AG04450 (cell line): Measurements from ENCODE around the gene CSRP3. TPM values are rescaled to one million over a fixed set of nuclear protein-coding genes. Genes with fewer than 3 reads are reported as not detected.

Experiments
- CTCF ChIA-PET: fragments of 300-600, 350-600 bp; formaldehyde crosslinking; extraction: SDS; loops from one replicate; lab custom pipeline; 2022; ENCODE audit warnings: antibody characterized with exemption, inconsistent platforms; lab: Charles Lee
- POLR2A ChIA-PET: fragments of 350-600 bp; formaldehyde crosslinking; extraction: SDS; loops from one replicate; lab custom pipeline; 2021; ENCODE audit warnings: antibody characterized with exemption, inconsistent platforms; lab: Yijun Ruan, JAX
- DNase-seq: peaks from one replicate; pipeline ENCODE4 v3.0.0-alpha.2; 2011; ENCODE audit warnings: low read depth, low spot score
- H3K27ac ChIP-seq: one replicate; pipeline ENCODE4 v1.5.1; 2012; ENCODE audit warnings: low read depth, low read length, control low read depth
- H3K27me3 ChIP-seq: one replicate; pipeline ENCODE4 v1.6.0; 2012; ENCODE audit warnings: low read length; ENCODE audit not compliant: control insufficient read depth, insufficient read depth
- H3K4me3 ChIP-seq: 2 replicates; pipeline ENCODE4 v1.5.1; 2011; ENCODE audit warnings: mild to moderate bottlenecking, low read depth, low read length, control low read depth
- H3K9me3 ChIP-seq: 2 replicates; pipeline ENCODE4 v1.5.1; 2012; ENCODE audit warnings: low read length; ENCODE audit not compliant: control insufficient read depth, insufficient read depth
- CTCF ChIP-seq: IDR thresholded peaks from 2 replicates; pipeline ENCODE4 v1.5.1; 2011; ENCODE audit warnings: low read depth, low read length, control low read depth, inconsistent platforms
- polyA plus RNA-seq: library from polyadenylated mRNA; depleted of rRNA; stranded (reverse); fragments of >200 nt; gene quantifications from 2 replicates; pipeline ENCODE4 v1.2.3, GENCODE V29; 2011

CSRP3 gene
- polyA plus RNA-seq, 1 experiment, result not detected

GRCh38 chr11:19209617-19210370 is 8.0 kb upstream of the CSRP3 start:
- Histone ChIP-seq H3K27me3 (peaks cover 11% of the 10 kb centered on the region), H3K4me3 (no peak overlapping the region), H3K9me3 (no peaks in the 10 kb centered on the region), H3K27ac (no peak overlapping the region)
- POLR2A ChIA-PET, result no interaction called here
- no peak for TF ChIP-seq CTCF
- CTCF ChIA-PET, result interaction anchor here (1.7 kb wide), 1 partner anchor 139 kb away, joined by 5 read pairs; no protein-coding TSS in a partner anchor
- DNase-seq, result no peak

- no peaks in the 10 kb centered on the region for H3K9me3 ChIP-seq
- no peak for DNase-seq
- peaks cover 11% of the 10 kb centered on the region for H3K27me3 ChIP-seq
- ChIA-PET POLR2A (no interaction called here), CTCF (no interaction called here)
- TF ChIP-seq CTCF, result no peak
- no peak overlapping the region for H3K4me3 ChIP-seq
- no peak overlapping the region for H3K27ac ChIP-seq
These were observed 7.3 kb upstream of the CSRP3 start for GRCh38 chr11:19208959-19209546.

GRCh38 chr11:19208181-19208580 is 6.4 kb upstream of the CSRP3 start:
- TF ChIP-seq CTCF, result no peak
- H3K4me3 ChIP-seq, result no peak overlapping the region
- H3K27ac ChIP-seq, result no peak overlapping the region
- DNase-seq, result no peak
- ChIA-PET POLR2A (no interaction called here), CTCF (no interaction called here)
- H3K9me3 ChIP-seq, result no peaks in the 10 kb centered on the region
- H3K27me3 ChIP-seq, result peaks cover 11% of the 10 kb centered on the region

GRCh38 chr11:19204836-19205235 is 3.1 kb upstream of the CSRP3 start:
- ChIA-PET CTCF (interaction anchor here (0.8 kb wide), 1 partner anchor 54 kb away, joined by 3 read pairs; no protein-coding TSS in a partner anchor), POLR2A (interaction anchor here (0.6 kb wide), 1 partner anchor 74 kb away, joined by 3 read pairs; no protein-coding TSS in a partner anchor)

More at GRCh38 chr11:19204836-19205235, 3.1 kb upstream of the CSRP3 start:
- Histone ChIP-seq H3K27me3 (peaks cover 17% of the 10 kb centered on the region), H3K27ac (no peak overlapping the region), H3K4me3 (no peak overlapping the region), H3K9me3 (no peaks in the 10 kb centered on the region)
- TF ChIP-seq CTCF, result no peak
- no peak for DNase-seq
